HCEC 1CT (cell line): ENCODE measurements around the gene U2AF2.

Source experiments
- DNase-seq: peaks from one replicate; pipeline ENCODE4 v3.0.0-alpha.2; 2017

Gene U2AF2

DNA sequence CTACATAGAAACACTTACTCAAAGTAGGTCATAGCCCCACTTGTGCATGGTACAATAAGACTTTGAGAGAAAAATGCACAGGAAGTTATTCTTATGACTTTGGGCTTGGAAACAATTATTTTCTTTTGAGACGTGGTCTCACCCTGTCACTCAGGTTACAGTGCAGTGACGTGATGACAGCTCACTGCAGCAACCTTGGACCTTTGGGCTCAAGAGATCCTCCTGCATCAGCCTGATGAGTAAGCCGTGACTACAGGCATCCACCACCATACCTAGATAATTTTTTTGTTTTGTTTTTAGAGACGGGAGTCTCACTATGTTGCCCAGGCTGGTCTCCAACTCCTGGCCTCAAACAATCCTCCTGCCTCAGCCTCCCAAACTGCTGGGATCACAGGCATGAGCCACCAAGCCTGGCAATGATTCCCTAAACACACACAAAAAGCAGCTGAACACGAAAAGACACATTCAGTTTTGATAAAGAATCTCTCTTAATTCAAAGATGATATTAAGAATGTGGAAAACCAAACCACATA, 65.4 kb downstream of the U2AF2 start:
- no peak for DNase-seq

DNA sequence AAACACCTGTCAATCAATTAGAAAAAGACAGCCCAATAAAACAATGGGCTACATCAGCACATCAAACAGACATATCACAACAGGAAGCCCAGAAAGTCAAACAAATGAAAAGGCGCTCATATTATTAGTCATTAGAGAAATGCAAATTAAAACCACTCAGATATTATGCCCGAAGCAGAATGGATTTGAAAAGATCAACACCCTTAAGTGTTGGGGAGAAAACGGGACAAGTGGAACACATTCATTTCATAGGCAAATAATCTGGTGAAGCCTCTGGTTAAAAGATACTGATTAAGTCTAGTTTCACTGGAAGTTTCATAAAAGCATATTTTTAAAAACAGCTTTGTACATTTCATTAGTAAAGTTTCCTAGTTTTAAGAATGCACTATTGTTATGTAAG, 66.0 kb downstream of the U2AF2 start:
- no peak for DNase-seq

DNA sequence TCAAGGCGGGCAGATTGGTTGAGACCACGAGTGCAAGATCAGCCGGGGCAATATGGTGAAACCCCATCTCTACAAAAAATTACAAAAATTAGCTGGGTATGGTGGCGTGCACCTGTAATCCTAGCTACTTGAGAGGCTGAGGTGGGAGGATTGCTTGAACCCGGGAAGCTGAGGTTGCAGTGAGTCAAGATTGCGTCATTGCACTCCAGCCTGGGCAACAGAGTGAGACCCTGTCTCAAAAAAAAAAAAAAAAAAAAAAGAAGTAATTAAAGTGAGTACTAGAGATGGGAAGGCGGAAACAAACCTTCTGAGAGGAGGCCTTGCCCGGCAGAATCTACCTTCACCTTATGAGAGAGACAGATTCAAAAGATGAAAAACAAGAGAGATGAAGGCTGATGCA, 68.7 kb downstream of the U2AF2 start:
- DNase-seq = no peak
